K562 (cell line): ENCODE data around the gene BLOC1S4. TPM values are rescaled to one million over a fixed set of nuclear protein-coding genes. Genes with fewer than 3 reads are reported as not detected.

Experiments
- E2F1 ChIP-seq: sonication (generic); formaldehyde crosslinking; IDR thresholded peaks from 2 replicates; pipeline ENCODE4 v1.8.1; 2023; ENCODE audit warnings: mild to moderate bottlenecking, missing genetic modification reagents, moderate library complexity
- E4F1 ChIP-seq: fragments of 250-450 bp; sonication (Bioruptor Pico); IDR thresholded peaks from 2 replicates; pipeline ENCODE4 v1.5.0; 2021; ENCODE audit warnings: mild to moderate bottlenecking, borderline replicate concordance
- ELF4 ChIP-seq: fragments of 450-650 bp; formaldehyde crosslinking; IDR thresholded peaks from 2 replicates; pipeline ENCODE4 v1.4.0; 2022; ENCODE audit warnings: missing genetic modification characterization
- ELK3 ChIP-seq: fragments of 450-650 bp; formaldehyde crosslinking; IDR thresholded peaks from 2 replicates; pipeline ENCODE4 v1.4.0; 2020; ENCODE audit warnings: mild to moderate bottlenecking
- FOXA3 ChIP-seq, 2 experiments: fragments of 450-650 bp in 1 of 2; sonication (generic) in 1 of 2; formaldehyde crosslinking; IDR thresholded peaks in 1 of 2; conservative IDR thresholded peaks in 1 of 2; 2 replicates each; pipeline versions ENCODE4 v1.4.0 to v1.8.0; 2020 to 2022; ENCODE audit warnings: mild to moderate bottlenecking in 2 of 2, missing genetic modification reagents in 1 of 2
- HNRNPL ChIP-seq: fragments of 200-400 bp; formaldehyde crosslinking; IDR thresholded peaks from 2 replicates; pipeline ENCODE4 v1.6.1; 2017; ENCODE audit warnings: low read depth, mild to moderate bottlenecking, low read length
- HOXB6 ChIP-seq: fragments of 250-450 bp; sonication (Bioruptor Pico); IDR thresholded peaks from 2 replicates; pipeline ENCODE4 v1.5.1; 2022; ENCODE audit warnings: mild to moderate bottlenecking, borderline replicate concordance
- MLLT1 ChIP-seq, 2 experiments: fragments of 450-650 bp; IDR thresholded peaks; 2 replicates each; pipeline ENCODE4 v1.6.1; 2016
- PHTF2 ChIP-seq: fragments of 250-450 bp; sonication (Bioruptor Pico); IDR thresholded peaks from 2 replicates; pipeline ENCODE4 v1.5.0; 2021; ENCODE audit warnings: mild to moderate bottlenecking
- RCOR1 ChIP-seq, 2 experiments: IDR thresholded peaks; 2 replicates each; pipeline ENCODE4 v1.6.1; 2012; ENCODE audit warnings: low read depth in 2 of 2, low read length in 2 of 2, borderline replicate concordance in 1 of 2, improper control_type of control experiment in 1 of 2
- SIX5 ChIP-seq, 2 experiments: IDR thresholded peaks; 2 replicates each; pipeline ENCODE4 v1.6.1; 2011; ENCODE audit warnings: low read length in 2 of 2, borderline replicate concordance in 1 of 2, low read depth in 1 of 2, mild to moderate bottlenecking in 1 of 2, moderate library complexity in 1 of 2; ENCODE audit not compliant: insufficient read depth in 1 of 2
- U2AF1 ChIP-seq: fragments of 200-400 bp; formaldehyde crosslinking; optimal IDR thresholded peaks from 2 replicates; pipeline ENCODE3; 2017; ENCODE audit warnings: mild to moderate bottlenecking, low read depth, low read length, moderate library complexity
- U2AF2 ChIP-seq: fragments of 200-400 bp; formaldehyde crosslinking; optimal IDR thresholded peaks from 2 replicates; pipeline ENCODE3; 2017; ENCODE audit warnings: low read depth, mild to moderate bottlenecking, low read length
- YBX1 ChIP-seq: fragments of 450-650 bp; IDR thresholded peaks from 2 replicates; pipeline ENCODE4 v1.7.1; 2016; ENCODE audit warnings: mild to moderate bottlenecking
- ZBTB7A ChIP-seq: IDR thresholded peaks from 2 replicates; pipeline ENCODE4 v1.6.1; 2011; ENCODE audit warnings: low read depth, mild to moderate bottlenecking, low read length, moderate library complexity, borderline replicate concordance; ENCODE audit not compliant: control insufficient read depth
- ZC3H11A ChIP-seq: IDR thresholded peaks from 2 replicates; pipeline ENCODE4 v1.6.1; 2012; ENCODE audit warnings: low read depth, low read length, improper control_type of control experiment
- ZFP1 ChIP-seq: fragments of 450-650 bp; formaldehyde crosslinking; IDR thresholded peaks from 2 replicates; pipeline ENCODE4 v1.4.0; 2020; ENCODE audit warnings: mild to moderate bottlenecking, mixed read lengths
- ZNF696 ChIP-seq: fragments of 250-450 bp; sonication (Bioruptor Pico); conservative IDR thresholded peaks from 2 replicates; pipeline ENCODE4 v1.4.0; 2020; ENCODE audit warnings: mild to moderate bottlenecking, moderate library complexity
- ZNF830 ChIP-seq: fragments of 250-450 bp; sonication (Bioruptor Pico); IDR thresholded peaks from 2 replicates; pipeline ENCODE4 v1.5.0; 2021; ENCODE audit warnings: mild to moderate bottlenecking
- polyA plus RNA-seq, 8 experiments: library from polyadenylated mRNA; depleted of rRNA in 4 of 8; stranded (reverse) in 5 of 8; unstranded in 3 of 8; fragments of >200 nt; fragmentation: Nextera tagmentation in 2 of 8; fragmentation: Illumina TruSeq in 1 of 8; extraction: Ambion mirVana in 2 of 8; extraction: Trizol in 1 of 8; gene quantifications; 2 replicates each; pipeline versions ENCODE4 v1.2.1 to v1.2.3, GENCODE V29; 2011 to 2014; ENCODE audit warnings: inconsistent platforms in 1 of 8, missing spikeins in 1 of 8
- total RNA-seq, 7 experiments: library from RNA; depleted of rRNA in 6 of 7; stranded (reverse); fragments of >200 nt in 6 of 7; fragmentation: Illumina TruSeq in 2 of 7; extraction: Trizol in 2 of 7; gene quantifications; 2 replicates each; pipeline versions ENCODE4 v1.2.1 to v1.2.3, GENCODE V29; 2011 to 2021; ENCODE audit warnings: low replicate concordance in 1 of 7

The BLOC1S4 gene
- total and polyA plus RNA-seq, 9 of the 15 experiments (the other 6 are each of a cell fraction or from before 2014, with no cell fraction given) = 3.1 to 31.6 (median 11.2) TPM

GRCh38 chr4:6732441-6733357 is 16.7 kb downstream of the BLOC1S4 start (continued):
- no peak for TF ChIP-seq MLLT1 (IDR thresholded peaks at IDR 0.05)
- no peak for TF ChIP-seq ZFP1 (CRISPR knock-in tag)
- TF ChIP-seq ZNF696 = no peak
- TF ChIP-seq RCOR1 (IDR thresholded peaks at IDR 0.05; ENCODE audit: borderline replicate concordance in 1 of 2, low read depth in 2 of 2, low read length in 2 of 2) = peak in 1 of 2 experiments; percentile 85; a peak in 2 of 4 replicates
- TF ChIP-seq ZNF830 = no peak
- TF ChIP-seq ELK3 = 0 out of 2 replicates have a peak, but pooled peaks have one; percentile 22
- no peak for TF ChIP-seq YBX1
- TF ChIP-seq FOXA3 (CRISPR knock-in tag; conservative IDR thresholded peaks at IDR 0.05 in 1 of 2, IDR thresholded peaks at IDR 0.05 in 1 of 2) = no peak
- no peak for TF ChIP-seq PHTF2 (CRISPR knock-in tag)
- 0 out of 2 replicates have a peak, but pooled peaks have one; percentile 25 for TF ChIP-seq E4F1 (CRISPR knock-in tag)
- TF ChIP-seq U2AF2 = no peak
- TF ChIP-seq E2F1 (CRISPR knock-in tag) = no peak; the same call in none of the 2 replicates
- no peak for TF ChIP-seq HNRNPL
- no peak for TF ChIP-seq U2AF1
- no peak for TF ChIP-seq SIX5 (IDR thresholded peaks at IDR 0.05; ENCODE audit: borderline replicate concordance in 1 of 2, insufficient read depth in 1 of 2, low read depth in 1 of 2, low read length in 2 of 2)
- TF ChIP-seq ZC3H11A = no peak
- no peak for TF ChIP-seq HOXB6
- peak; percentile 50; the same call in 1 of the 2 replicates for TF ChIP-seq ZBTB7A
- TF ChIP-seq ELF4 (CRISPR knock-in tag) = no peak
